ENCODE data around the gene PLEKHM1.

The PLEKHM1 gene

DNA sequence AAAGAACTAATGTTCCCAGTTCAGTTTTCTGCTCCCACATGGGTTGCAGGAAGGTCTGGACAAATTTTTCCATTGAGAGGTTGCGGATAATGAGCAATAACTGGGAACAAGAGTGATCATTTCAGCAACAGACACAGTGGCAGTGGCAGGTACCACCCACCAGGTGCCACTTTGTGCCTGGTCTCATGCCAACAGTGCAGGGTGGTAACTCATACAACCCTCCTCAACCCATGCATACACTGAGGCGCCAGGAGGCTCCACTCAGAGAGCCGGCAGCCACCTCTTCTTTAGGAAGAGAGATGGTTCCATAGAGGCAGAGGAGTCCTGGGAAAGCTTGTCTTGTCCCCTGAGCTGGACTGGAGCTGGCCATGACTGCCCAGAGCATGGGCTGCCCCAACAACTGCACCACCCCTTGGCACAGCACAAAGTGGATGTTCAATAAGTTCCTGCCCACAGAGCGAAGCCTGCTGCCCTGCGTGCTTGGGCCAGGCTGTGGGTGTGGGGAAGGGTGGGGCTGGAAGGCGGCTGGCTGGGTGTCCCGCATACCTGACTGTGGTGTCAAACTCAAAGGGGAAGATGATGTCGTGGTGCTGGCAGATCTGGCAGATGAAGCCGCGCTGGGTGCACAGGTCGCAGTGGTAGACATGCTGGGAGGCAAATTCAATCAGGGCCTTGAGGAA is 51.5 kb downstream of the PLEKHM1 start:
- no peak overlapping the region for H4K8ac ChIP-seq (ENCODE audit: low read length)
- H3K79me1 ChIP-seq (replicated peaks; ENCODE audit: low read length, poor library complexity, severe bottlenecking) = no peaks in the 10 kb centered on the region
- no peak overlapping the region for H3K18ac ChIP-seq (ENCODE audit: low read depth in 1 of 2, low read length in 2 of 2)
- no peak overlapping the region for H4K91ac ChIP-seq (ENCODE audit: low read length)
- 92% methylated on average over 10 of the region's 11 CpGs for WGBS
- no peak overlapping the region for H3K4me3 ChIP-seq (ENCODE audit: insufficient read depth in 1 of 2, low read depth in 1 of 2, low read length in 2 of 2)
- H2BK12ac ChIP-seq (ENCODE audit: low read length in 2 of 2) = no peak overlapping the region
- no peak overlapping the region for H2AFZ ChIP-seq (ENCODE audit: low read depth, low read length)
- no peaks in the 10 kb centered on the region for H3K27me3 ChIP-seq (ENCODE audit: control insufficient read depth in 1 of 2, insufficient read depth in 1 of 2, low read length in 2 of 2)
- H3K4me1 ChIP-seq (ENCODE audit: control insufficient read depth, insufficient read depth, low read depth, low read length) = peaks cover 37% of the 10 kb centered on the region
- H3K27ac ChIP-seq (ENCODE audit: low read length, poor library complexity, severe bottlenecking) = no peak overlapping the region
- no peak overlapping the region for H3K23ac ChIP-seq (ENCODE audit: low read length in 2 of 2)
- no peak overlapping the region for H3K4ac ChIP-seq (ENCODE audit: low read depth in 1 of 2, low read length in 2 of 2)
- H2BK15ac ChIP-seq (ENCODE audit: low read depth, poor library complexity, severe bottlenecking) = no peak overlapping the region
- H3K4me2 ChIP-seq (ENCODE audit: low read length, poor library complexity, severe bottlenecking) = no peak overlapping the region
- H2BK5ac ChIP-seq (ENCODE audit: low read depth, low read length, poor library complexity, severe bottlenecking) = no peak overlapping the region
- H3K36me3 ChIP-seq (ENCODE audit: control insufficient read depth in 1 of 2, insufficient read depth in 2 of 2, low read depth in 1 of 2, low read length in 2 of 2) = peaks cover 39 to 62% of the 10 kb centered on the region in 2 experiments
- H2AK5ac ChIP-seq (ENCODE audit: low read length, severe bottlenecking) = no peak overlapping the region
- H3K14ac ChIP-seq (ENCODE audit: low read length in 2 of 2) = no peak overlapping the region
- H3K9me3 ChIP-seq (ENCODE audit: control insufficient read depth, low read length) = no peaks in the 10 kb centered on the region
- H3K9ac ChIP-seq (ENCODE audit: low read length) = no peak overlapping the region
- no peak for DNase-seq
- no peak overlapping the region for H2BK120ac ChIP-seq (ENCODE audit: low read depth, low read length)

DNA sequence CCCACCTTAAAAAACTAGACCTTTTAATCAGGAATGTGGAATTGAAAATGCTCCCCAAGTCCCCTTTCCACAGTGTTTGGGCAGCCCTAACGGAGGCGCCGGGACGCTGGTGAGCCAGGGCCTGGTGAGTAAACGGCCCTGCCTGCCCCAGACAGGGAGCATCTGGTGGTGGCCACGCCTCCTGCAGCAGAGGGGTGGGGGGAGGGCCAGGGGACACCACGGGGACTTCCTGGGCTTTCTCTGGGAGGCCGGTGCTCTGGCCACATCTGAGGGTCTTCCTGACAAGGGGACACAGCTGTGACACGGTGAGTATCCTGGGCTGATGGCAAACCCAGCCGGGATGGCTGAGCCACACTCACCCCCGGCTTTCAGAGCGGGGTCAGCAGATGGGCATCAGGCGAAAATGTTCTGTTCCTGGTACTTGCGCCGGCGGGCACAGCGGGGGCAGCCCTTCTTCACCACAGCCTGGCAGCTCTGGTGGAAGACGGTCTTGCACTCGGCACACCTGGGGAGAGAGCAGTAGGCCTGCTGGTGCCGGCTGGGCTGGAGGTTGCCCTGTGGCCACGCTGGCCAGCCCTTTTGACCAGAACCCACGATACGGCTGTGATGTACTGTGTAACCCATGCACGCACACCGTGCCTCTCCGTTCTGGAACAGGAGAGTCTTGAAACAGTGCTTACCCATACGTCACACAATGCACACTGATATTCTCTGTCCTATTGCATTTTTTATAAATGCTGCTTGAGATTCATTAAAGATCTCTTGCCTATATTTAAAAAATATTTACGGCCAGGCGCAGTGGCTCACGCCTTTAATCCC is 52.8 kb downstream of the PLEKHM1 start:
- Histone ChIP-seq H3K9ac (ENCODE audit: low read length) (no peak overlapping the region), H2AFZ (ENCODE audit: low read depth, low read length) (no peak overlapping the region), H2BK15ac (ENCODE audit: low read depth, poor library complexity, severe bottlenecking) (no peak overlapping the region), H3K27me3 (ENCODE audit: control insufficient read depth in 1 of 2, insufficient read depth in 1 of 2, low read length in 2 of 2) (no peaks in the 10 kb centered on the region), H2BK5ac (ENCODE audit: low read depth, low read length, poor library complexity, severe bottlenecking) (no peak overlapping the region), H4K8ac (ENCODE audit: low read length) (no peak overlapping the region), H3K4me3 (ENCODE audit: insufficient read depth in 1 of 2, low read depth in 1 of 2, low read length in 2 of 2) (no peak overlapping the region), H3K79me1 (replicated peaks; ENCODE audit: low read length, poor library complexity, severe bottlenecking) (no peaks in the 10 kb centered on the region), H3K9me3 (ENCODE audit: control insufficient read depth, low read length) (no peaks in the 10 kb centered on the region), H3K14ac (ENCODE audit: low read length in 2 of 2) (peak overlapping the region in 1 of 2 experiments; percentile 35), H3K36me3 (ENCODE audit: control insufficient read depth in 1 of 2, insufficient read depth in 2 of 2, low read depth in 1 of 2, low read length in 2 of 2) (peaks cover 38 to 62% of the 10 kb centered on the region in 2 experiments), H3K23ac (ENCODE audit: low read length in 2 of 2) (no peak overlapping the region), H3K18ac (ENCODE audit: low read depth in 1 of 2, low read length in 2 of 2) (no peak overlapping the region), H3K4me2 (ENCODE audit: low read length, poor library complexity, severe bottlenecking) (no peak overlapping the region), H2AK5ac (ENCODE audit: low read length, severe bottlenecking) (peak overlapping the region; percentile 54), H3K4me1 (ENCODE audit: control insufficient read depth, insufficient read depth, low read depth, low read length) (peaks cover 42% of the 10 kb centered on the region), H3K4ac (ENCODE audit: low read depth in 1 of 2, low read length in 2 of 2) (peak overlapping the region in 1 of 2 experiments; percentile 10), H2BK120ac (ENCODE audit: low read depth, low read length) (no peak overlapping the region), H3K27ac (ENCODE audit: low read length, poor library complexity, severe bottlenecking) (no peak overlapping the region), H4K91ac (ENCODE audit: low read length) (peak overlapping the region; percentile 48), H2BK12ac (ENCODE audit: low read length in 2 of 2) (no peak overlapping the region)
- 71% methylated on average over 26 of the region's 30 CpGs for WGBS
- no peak for DNase-seq

DNA sequence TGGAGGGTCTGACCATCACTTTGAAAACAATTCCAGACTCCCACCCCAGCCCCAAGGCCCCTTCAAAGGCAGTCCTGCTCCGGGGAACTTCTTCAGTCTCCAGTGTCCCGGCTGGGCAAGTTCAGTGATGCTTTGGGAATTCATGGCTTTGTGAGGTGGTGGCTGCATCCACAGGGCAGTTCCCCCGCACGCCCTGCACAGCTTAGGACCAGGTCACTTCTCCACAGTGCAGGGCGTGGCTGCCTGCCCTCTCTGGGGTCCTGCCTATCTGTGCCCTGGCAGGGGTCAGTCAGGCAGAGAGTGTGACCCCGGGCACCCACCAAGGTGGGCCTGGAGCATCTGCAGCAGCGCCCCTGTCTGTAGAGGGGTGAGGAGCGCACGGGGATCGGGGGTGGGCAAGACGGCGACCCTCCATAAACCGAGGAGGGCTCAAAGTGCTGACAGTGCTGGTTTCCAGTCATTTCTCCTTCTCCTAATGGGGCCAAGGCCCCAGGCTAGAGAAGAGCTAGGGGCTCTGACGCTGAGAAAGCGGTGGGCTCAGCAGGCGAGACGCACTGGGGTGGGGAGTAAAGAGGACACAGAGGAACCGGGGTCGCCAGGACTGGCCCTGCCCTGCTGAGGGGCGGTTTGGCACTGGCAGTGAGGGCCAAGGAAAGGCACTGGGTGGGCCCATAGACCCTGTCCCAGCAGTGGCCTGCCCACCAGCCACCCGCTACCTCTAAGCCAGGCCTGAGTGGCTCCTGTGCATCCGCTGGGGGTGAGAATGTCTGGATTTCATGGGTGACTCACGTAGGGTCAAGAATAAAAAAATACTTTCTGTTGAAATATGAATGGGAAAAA is 53.7 kb downstream of the PLEKHM1 start:
- Histone ChIP-seq H3K4me1 (ENCODE audit: control insufficient read depth, insufficient read depth, low read depth, low read length) (peaks cover 49% of the 10 kb centered on the region), H2AK5ac (ENCODE audit: low read length, severe bottlenecking) (no peak overlapping the region), H4K8ac (ENCODE audit: low read length) (no peak overlapping the region), H2BK120ac (ENCODE audit: low read depth, low read length) (no peak overlapping the region), H2BK5ac (ENCODE audit: low read depth, low read length, poor library complexity, severe bottlenecking) (no peak overlapping the region), H3K9ac (ENCODE audit: low read length) (no peak overlapping the region), H3K79me1 (replicated peaks; ENCODE audit: low read length, poor library complexity, severe bottlenecking) (no peaks in the 10 kb centered on the region), H2BK12ac (ENCODE audit: low read length in 2 of 2) (no peak overlapping the region), H4K91ac (ENCODE audit: low read length) (no peak overlapping the region), H3K4me2 (ENCODE audit: low read length, poor library complexity, severe bottlenecking) (no peak overlapping the region), H3K4me3 (ENCODE audit: insufficient read depth in 1 of 2, low read depth in 1 of 2, low read length in 2 of 2) (no peak overlapping the region), H3K18ac (ENCODE audit: low read depth in 1 of 2, low read length in 2 of 2) (no peak overlapping the region), H2BK15ac (ENCODE audit: low read depth, poor library complexity, severe bottlenecking) (no peak overlapping the region), H3K27me3 (ENCODE audit: control insufficient read depth in 1 of 2, insufficient read depth in 1 of 2, low read length in 2 of 2) (no peaks in the 10 kb centered on the region), H3K4ac (ENCODE audit: low read depth in 1 of 2, low read length in 2 of 2) (no peak overlapping the region), H3K27ac (ENCODE audit: low read length, poor library complexity, severe bottlenecking) (no peak overlapping the region), H3K9me3 (ENCODE audit: control insufficient read depth, low read length) (no peaks in the 10 kb centered on the region), H3K36me3 (ENCODE audit: control insufficient read depth in 1 of 2, insufficient read depth in 2 of 2, low read depth in 1 of 2, low read length in 2 of 2) (peaks cover 38 to 58% of the 10 kb centered on the region in 2 experiments), H2AFZ (ENCODE audit: low read depth, low read length) (no peak overlapping the region), H3K14ac (ENCODE audit: low read length in 2 of 2) (no peak overlapping the region), H3K23ac (ENCODE audit: low read length in 2 of 2) (no peak overlapping the region)
- 93% methylated on average over 20 of the region's 23 CpGs for WGBS
- peak; percentile 25 for DNase-seq

DNA sequence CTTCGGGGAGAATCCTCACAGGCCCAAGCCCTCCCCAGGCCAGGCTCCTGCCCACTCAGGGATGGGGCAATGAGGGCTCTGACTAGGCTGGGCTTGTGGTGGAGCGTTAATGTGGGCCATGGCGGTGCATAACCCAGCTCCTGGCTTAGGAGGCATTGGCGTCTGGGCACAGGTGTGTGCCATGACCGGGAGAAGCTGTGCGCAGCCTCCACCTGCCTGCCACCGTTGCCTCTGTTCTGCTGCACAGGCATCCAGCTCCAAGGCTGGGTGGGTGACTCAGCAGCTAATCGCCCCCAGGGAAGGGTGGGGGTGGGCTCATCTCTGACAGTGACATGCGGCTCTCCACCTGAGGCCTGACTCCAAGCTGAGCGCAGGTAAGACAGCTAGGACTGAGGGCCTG is 54.4 kb downstream of the PLEKHM1 start:
- Histone ChIP-seq H2AK5ac (ENCODE audit: low read length, severe bottlenecking) (no peak overlapping the region), H3K36me3 (ENCODE audit: control insufficient read depth in 1 of 2, insufficient read depth in 2 of 2, low read depth in 1 of 2, low read length in 2 of 2) (peaks cover 38 to 58% of the 10 kb centered on the region in 2 experiments), H3K4ac (ENCODE audit: low read depth in 1 of 2, low read length in 2 of 2) (no peak overlapping the region), H3K18ac (ENCODE audit: low read depth in 1 of 2, low read length in 2 of 2) (no peak overlapping the region), H2BK15ac (ENCODE audit: low read depth, poor library complexity, severe bottlenecking) (no peak overlapping the region), H2BK5ac (ENCODE audit: low read depth, low read length, poor library complexity, severe bottlenecking) (no peak overlapping the region), H3K23ac (ENCODE audit: low read length in 2 of 2) (no peak overlapping the region), H3K9ac (ENCODE audit: low read length) (no peak overlapping the region), H2BK12ac (ENCODE audit: low read length in 2 of 2) (no peak overlapping the region), H2BK120ac (ENCODE audit: low read depth, low read length) (no peak overlapping the region), H3K27me3 (ENCODE audit: control insufficient read depth in 1 of 2, insufficient read depth in 1 of 2, low read length in 2 of 2) (peaks cover 1 to 6% of the 10 kb centered on the region in 2 experiments), H3K4me3 (ENCODE audit: insufficient read depth in 1 of 2, low read depth in 1 of 2, low read length in 2 of 2) (no peak overlapping the region), H3K14ac (ENCODE audit: low read length in 2 of 2) (no peak overlapping the region), H3K9me3 (ENCODE audit: control insufficient read depth, low read length) (no peaks in the 10 kb centered on the region), H4K8ac (ENCODE audit: low read length) (no peak overlapping the region), H3K79me1 (replicated peaks; ENCODE audit: low read length, poor library complexity, severe bottlenecking) (no peaks in the 10 kb centered on the region), H3K4me1 (ENCODE audit: control insufficient read depth, insufficient read depth, low read depth, low read length) (peaks cover 55% of the 10 kb centered on the region), H3K4me2 (ENCODE audit: low read length, poor library complexity, severe bottlenecking) (no peak overlapping the region), H4K91ac (ENCODE audit: low read length) (no peak overlapping the region), H2AFZ (ENCODE audit: low read depth, low read length) (no peak overlapping the region), H3K27ac (ENCODE audit: low read length, poor library complexity, severe bottlenecking) (no peak overlapping the region)
- 91% methylated on average over 9 of the region's 10 CpGs for WGBS
- DNase-seq = no peak

Measured in mesenchymal stem cell (in vitro differentiated cells and primary cell).